ENCODE data around the gene MCF2L.

MCF2L gene

DNA sequence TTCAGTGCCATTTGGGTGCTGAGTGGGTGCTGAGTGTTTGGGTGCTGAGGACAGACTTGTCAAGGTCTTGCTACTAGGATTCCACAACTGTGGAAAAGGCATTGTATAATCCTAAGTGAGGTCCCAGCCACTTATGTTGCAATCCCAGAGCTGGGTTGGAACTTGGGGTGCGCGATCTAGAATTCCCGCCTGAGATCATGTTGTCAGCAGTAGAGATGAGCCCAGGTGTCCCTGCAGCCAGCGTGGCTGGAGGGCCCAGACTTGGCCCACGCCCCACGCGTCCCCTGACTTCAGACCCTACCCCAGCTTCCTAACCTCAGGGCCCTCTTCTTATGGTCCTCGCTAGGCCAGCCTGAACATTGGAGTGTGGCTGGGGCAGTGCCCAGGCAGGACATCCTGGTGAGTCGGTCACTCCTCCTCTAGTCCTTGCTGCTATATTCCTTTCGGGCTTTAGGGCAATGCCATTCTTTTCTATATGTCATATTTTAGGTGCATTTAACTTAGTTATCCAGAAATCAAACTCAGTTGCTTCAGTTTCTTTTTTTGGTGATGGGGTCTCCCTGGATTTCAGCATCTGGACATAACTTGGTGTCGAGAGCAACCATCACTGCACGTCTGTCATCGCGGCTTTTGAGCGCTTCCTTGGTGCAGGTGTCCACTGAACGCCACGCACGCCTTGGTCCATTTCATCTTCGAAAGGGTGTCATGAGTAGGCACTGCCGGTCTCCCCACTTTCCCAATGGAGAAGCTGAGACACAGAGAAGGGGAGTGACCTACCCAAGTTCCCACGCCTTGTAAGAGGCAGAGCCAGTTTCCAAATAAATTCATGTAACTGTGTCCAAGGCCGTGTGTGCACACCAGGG, 90.2 kb downstream of the MCF2L start:
- FAIRE-seq (no peak), DNase-seq (ENCODE audit: insufficient read length, low spot score) (no peak)

DNA sequence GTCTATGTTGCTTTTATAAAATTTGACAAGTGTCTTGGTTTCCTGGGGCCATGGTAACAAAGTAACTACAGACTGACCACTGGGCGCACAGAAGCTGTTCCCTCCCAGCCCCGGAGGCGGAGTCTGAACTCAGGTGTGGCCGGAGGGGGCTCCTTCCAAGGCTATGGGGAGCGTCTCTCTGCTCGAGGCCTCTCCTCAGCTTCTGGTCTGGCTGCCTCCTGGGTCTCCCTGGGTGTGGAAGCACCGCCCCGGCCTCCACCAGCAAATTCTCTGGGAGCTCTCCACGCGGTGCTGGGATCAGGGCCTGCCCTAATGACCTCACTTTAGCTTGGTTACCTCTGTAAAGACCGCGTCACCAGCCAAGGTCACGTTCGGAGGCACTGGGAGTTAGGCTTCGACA, 90.9 kb downstream of the MCF2L start:
- no peak for FAIRE-seq
- DNase-seq (ENCODE audit: insufficient read length, low spot score) = no peak

DNA sequence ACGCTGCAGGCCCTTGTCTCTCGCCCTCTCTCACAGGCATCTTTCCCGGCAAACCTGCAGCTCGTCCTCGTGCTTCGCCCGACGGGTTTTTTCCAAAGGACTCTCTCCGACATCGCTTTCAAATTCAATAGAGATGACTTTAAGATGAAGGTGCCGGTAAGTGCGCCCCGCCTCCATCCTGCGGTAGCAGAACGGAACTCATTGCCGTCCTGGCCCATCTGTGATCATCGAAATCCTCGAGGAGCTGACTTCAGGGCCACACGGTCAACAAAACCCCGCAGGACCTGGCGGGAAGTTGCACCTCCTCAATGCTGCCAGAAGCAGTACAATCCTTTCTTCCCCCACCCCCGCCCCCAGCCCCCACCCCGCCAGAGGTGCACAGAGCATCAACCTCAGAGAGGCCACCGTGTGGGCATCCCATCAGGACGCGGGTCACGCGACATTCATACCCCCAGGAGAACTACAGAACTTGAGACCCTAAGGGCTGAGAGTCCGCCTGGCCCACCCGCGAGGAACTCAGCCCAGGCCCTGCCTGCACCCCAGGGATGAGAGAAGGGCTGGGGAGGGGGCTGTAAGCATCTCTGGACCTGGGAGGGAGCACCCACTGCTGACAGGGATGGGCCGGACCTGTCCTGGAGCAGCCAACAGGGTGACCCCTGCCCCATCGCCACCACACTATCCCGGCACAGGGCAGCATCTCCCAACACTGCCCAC, 91.7 kb downstream of the MCF2L start:
- FAIRE-seq = no peak
- no peak for DNase-seq (ENCODE audit: insufficient read length, low spot score)

DNA sequence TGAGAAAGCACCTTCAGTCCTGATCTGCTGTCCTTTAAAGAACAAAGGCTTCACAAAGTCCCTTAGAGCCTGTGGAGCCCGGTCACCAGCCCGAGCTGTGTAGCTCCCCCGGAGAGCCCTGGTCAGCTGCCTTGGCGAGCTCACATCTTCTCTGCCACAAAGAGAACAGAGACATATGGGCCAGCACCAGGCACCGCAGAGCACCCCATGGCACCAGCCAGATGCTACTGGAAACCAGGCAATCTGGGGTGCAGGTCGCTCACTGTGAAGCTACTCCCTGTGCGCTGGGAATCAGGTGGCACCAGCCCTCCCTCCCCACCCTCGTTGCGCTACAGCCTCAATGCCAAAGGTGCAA, 92.2 kb downstream of the MCF2L start:
- FAIRE-seq (no peak), DNase-seq (ENCODE audit: insufficient read length, low spot score) (no peak)

DNA sequence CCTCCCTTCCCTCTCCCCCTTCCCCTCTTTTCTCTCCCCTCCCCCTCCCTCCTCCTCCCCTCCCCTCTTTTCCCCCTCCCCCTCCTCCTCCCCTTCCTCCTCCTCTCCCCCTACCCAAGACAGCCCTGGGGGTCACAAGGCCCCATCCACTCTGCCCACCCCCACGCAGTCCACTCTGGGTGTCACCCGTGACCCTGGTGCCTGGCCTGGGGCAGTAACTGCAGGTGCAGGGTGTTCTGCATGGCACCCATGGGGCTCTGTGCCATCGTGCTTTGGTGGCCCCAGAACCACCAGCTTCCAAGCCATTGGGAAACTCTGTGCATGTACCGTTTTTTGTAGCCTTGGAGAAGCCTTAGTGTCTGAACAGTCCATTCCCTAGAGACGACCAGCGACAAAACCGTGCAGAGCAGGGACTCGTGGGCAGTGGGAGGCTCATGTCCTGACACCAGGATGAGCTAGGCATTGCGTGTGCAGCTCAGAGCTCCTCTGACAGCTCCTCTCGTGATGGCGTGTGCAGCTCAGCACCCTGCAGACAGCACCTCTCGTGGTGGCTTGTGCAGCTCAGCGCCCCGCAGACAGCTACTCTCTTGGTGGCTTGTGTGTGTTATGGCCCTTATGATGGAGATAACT, 92.9 kb downstream of the MCF2L start:
- FAIRE-seq (no peak), DNase-seq (ENCODE audit: insufficient read length, low spot score) (no peak)

DNA sequence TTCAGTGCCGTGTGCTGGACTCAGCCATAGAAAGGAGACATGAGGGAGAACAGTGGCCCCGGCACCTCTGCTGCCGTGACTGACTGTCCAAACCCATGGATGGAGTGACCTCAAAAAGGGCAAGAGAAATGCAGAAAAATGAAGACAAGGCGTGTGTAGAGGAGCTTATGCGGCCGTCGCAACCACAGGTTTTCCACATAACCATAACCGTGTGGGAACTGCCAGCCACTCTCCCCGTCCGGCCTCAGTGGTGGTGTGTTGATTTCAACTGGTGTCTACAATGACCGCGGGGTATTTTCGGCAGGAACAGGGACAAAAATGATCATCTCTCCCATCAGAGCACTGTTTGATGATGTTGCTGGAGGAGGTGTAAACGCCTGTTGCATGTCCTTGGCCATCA, 93.7 kb downstream of the MCF2L start:
- no peak for DNase-seq (ENCODE audit: insufficient read length, low spot score)
- no peak for FAIRE-seq

DNA sequence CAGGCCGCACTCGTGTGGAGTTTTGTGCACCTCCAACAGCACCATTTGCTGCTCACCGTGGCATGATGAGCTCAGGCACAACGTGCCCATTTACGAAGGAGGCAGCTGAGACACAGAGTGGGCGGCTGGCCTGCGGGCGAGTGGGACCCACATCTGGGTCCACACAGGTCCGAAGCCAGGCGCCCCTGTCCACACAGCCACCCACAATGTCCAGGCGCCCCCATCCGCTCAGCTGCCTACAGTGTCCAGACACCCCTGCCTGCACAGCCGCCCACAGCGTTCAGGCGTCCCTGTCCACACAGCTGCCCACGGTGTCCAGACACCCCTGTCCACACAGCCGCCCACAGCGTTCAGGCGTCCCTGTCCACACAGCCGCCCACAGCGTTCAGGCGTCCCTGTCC, 94.1 kb downstream of the MCF2L start:
- DNase-seq (ENCODE audit: insufficient read length, low spot score) = no peak
- FAIRE-seq = no peak

DNA sequence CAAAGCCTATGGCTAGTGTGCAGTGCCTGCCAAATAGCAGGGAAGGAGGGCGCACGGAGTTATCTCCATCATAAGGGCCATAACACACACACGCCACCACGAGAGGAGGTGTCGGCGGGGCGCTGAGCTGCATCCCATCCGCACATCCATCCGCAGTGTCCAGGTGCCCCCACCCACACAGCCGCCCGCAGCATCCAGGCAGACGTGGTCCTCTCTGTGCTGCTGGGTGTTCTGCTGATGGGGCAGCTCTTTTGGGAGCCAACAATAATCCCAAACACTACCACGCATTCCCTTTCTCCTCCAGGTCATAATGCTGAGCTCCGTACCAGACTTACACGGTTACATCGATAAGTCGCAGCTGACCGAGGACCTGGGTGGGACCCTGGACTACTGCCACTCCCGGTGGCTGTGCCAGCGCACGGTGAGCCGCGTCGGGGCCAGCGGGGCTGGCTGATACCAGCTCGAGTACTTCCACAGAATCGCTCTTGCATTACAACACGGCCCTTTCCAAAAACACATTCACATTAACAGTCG, 95.1 kb downstream of the MCF2L start:
- FAIRE-seq (no peak), DNase-seq (ENCODE audit: insufficient read length, low spot score) (no peak)

DNA sequence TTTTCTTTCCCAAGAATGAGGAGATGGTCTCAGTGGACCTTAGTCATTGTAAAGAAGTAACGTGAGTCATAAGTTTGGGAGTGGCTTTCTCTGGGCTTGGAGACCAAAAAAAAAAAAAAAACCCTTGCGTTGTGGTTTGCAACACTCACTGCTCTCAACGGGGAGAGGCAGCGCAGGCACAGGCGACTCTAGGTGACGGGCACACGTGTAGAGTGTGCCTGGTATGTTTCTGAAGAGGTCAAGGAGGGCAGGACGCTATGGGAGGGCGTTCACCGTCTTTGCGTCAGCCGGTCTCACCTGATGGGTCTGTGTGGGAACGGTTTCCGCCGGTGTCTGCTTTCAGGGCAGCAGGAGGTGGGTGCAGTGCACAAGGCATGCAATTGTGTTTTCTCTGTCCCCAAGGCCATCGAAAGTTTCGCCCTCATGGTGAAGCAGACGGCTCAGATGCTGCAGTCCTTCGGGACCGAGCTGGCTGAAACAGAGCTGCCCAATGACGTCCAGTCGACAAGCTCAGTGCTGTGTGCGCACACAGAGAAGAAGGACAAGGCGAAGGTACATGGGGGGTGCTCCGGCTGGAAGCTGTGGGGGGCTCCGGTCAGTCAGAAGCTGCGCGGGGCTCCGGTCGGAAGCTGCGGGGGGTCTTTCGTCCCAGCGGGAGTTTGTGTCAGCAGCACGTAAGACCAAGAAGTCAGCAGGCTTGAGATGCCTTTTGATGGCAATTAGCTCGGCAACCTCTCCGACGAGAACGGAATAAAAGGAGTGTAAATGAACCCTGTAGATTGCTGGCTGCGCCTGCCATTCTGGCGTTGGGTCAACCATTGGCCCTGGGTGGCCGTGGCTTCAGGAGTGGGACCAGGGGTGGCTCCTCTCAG, 95.8 kb downstream of the MCF2L start:
- no peak for DNase-seq (ENCODE audit: insufficient read length, low spot score)
- FAIRE-seq = no peak

DNA sequence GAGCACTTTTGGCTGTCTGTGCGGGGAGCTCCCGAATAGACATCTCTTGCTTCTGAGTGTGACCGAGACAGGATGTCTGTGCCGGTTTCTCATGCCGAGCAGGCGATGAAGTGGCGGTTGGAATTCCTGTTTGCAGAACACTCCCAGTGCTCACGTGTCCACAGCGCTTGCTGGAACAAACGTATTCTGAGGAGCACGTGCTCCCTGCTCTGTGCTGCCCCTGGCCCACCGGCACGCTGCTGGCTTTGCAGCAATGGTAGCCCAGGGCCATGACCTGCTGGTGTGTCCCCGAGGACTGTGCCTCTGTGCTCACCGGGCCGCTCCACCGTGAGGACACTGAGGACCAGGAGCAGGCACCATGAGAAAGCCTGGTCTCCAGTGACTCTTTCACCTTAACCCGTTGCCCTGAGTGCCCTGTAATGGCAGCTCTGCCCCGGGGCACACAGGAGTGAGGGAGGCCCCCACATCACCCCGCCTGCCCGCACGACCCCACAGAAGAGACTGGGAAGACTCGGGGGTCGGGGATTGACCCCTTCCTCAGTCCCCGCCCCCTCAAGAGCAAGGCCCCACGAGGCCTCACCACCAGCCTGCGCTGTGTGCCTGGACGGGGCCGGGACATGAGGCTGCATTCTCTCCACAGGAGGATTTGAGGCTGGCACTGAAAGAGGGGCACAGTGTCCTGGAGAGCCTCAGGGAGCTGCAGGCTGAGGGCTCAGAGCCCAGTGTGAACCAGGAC, 96.6 kb downstream of the MCF2L start:
- FAIRE-seq (no peak), DNase-seq (ENCODE audit: insufficient read length, low spot score) (no peak)

DNA sequence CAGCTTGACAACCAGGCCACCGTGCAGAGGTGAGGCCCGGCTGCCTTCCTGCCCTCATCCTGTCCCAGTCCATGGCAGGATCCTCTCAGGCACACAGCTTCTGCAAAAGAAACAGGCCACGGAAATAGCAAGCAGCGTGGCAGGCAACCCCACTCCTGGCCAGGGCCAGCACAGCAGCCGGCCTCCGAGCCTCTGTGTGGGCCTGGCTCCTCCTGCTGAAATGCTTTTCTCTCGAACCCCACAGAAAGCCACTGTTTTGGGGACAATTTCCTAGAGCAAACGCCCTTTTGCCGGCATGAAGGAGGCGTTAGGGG, 97.1 kb downstream of the MCF2L start:
- FAIRE-seq = no peak
- no peak for DNase-seq (ENCODE audit: insufficient read length, low spot score)

DNA sequence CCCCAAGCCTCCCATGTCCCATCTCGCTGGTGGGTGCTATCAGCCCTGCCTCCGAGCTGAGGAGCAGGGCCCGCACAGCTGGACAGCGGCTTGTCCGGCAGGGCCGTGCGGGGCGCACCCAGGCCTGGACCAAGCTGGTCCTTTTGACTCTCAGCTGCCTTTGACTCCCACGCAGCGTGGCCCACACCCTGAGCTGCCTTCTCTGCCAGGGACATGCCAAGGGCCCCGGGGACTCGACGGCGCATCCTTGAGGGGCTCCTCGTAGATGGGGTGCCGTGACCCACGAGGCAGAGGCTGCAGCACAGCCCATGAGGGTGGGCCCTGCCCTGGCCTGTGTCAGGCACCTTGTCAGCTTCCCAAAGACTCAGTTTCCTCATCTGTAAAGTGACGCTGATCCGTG, 97.7 kb downstream of the MCF2L start:
- FAIRE-seq (no peak), DNase-seq (ENCODE audit: insufficient read length, low spot score) (no peak)

DNA sequence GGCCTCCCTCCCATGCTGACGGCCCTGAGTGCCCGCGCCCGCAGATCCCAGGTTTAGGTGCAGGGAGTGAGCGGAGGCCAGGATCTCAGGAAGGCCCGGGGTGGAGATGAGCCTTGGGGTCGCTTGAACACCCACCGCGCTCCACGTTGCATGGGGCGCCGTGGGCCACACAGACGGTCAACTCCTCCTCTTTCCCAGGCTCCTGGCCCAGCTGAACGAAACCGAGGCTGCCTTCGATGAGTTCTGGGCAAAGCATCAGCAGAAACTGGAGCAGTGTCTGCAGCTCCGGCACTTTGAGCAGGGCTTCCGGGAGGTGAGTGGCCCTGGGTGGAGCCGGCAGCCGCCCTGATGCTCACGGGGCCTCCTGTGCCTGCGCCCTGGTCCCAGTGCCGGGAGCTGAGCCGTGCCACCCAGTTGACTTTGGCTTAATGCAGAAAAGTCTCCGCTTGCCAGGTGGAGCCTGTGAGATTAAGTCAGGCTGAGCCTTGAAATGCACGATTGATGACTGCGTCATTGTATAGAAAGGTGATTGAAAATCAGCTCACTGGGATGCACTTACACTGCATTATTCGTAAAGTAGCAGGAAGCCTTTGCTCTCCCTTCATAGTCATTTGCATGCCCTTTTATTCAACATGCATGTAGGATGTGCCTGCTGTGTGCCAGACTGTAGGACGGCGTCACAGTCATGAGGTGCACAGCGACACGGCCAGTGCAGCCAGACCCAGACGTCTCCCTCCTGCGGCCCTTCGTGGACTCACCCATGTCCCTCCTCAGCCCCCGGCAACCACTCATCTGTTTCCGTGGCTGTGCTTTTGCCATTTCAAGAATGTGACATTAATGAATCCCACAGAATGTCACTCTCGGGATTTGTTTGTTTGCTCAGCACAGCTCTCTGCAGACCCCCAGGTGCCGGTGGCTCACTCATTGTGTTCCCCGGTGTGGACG, 101.1 kb downstream of the MCF2L start:
- DNase-seq (ENCODE audit: insufficient read length, low spot score) (no peak), FAIRE-seq (no peak)

DNA sequence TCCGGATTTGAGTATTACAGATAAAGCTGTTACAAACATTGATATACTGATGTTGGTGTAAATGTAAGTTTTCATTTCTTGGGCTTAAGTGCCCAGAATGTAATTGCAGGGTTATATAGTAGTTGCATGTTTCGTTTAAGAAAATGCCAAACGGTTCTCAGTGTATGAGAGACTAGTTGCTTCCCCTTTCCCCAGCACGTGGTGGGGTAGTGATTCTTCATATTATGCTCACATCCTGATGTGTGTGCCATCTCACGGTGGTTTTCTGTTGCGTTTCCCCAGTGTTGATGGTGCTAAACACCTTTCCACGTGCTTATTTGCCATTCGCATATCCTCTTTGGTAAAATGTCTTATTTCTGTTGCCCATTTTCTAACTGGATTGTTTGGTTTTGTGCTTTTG, 101.8 kb downstream of the MCF2L start:
- no peak for FAIRE-seq
- DNase-seq (ENCODE audit: insufficient read length, low spot score) = no peak

DNA sequence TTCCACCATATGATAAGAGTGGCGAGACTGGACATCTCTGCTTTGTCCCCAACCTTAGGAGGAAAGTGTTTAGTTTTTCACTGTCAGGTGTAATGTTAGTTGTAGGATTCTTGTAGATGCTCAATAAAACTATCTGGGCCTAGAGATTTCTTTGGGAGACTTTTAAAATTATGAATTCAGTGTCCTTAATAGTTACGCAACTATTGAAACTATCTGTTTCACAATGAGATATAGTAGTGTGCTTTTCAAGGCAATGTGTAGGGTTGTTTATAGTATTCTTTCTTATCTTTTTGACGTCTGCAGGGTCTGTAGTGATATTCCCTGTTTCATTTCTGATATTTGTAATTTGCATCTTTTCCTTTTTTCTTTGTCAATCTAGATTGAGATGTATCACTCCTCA, 103.4 kb downstream of the MCF2L start:
- no peak for FAIRE-seq
- no peak for DNase-seq (ENCODE audit: insufficient read length, low spot score)

DNA sequence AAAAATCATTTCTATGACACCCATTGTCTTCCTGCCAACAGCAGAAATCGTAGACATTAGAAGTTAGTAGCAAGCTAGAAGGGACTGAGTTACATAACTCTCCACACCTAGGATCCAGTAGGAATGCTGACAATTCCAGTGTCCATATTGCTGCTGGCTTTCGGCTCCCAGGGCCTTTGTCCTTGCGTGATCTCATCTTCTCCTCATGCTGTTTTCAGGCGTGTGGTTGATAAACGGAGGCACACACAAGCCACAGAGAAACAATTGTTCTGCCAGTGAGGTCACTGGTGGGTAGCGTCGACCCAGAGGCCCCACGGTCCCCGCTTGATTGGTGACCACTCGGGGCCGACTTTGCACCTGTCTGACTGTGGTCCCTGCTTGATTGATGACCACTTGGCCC, 104.9 kb downstream of the MCF2L start:
- FAIRE-seq = no peak
- DNase-seq (ENCODE audit: insufficient read length, low spot score) = no peak

DNA sequence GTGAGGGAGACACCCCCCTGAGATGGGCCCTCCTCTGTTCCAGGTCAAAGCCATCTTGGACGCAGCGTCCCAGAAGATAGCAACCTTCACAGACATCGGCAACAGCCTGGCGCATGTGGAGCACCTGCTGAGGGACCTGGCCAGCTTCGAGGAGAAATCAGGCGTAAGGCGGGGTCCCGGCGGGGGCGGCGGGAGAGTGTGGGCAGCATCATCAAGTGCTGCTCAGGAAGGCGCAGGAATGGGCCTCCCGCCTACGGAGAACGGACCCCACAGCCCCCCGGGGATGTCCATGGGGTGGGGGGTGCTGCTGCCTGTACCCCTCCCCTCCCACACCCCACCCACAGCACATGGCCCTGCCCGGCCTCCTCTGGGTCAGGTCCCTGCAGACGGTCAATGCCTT, 105.4 kb downstream of the MCF2L start:
- FAIRE-seq = no peak

DNA sequence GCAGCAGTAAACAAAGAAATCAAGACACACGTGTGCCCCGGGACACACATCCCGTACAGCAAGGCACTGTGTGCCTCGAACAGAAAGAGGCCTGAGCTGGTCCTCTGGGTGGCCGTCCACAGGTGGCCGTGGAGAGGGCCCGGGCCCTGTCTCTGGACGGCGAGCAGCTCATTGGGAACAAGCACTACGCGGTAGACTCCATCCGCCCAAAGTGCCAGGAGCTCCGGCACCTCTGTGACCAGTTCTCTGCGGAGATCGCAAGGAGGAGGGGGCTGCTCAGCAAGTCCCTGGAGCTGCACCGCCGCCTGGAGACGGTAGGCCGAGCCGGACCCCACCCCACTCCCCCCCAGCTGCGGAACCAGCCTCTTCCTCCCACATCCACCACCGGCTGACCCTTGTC, 105.9 kb downstream of the MCF2L start:
- FAIRE-seq (no peak), DNase-seq (ENCODE audit: insufficient read length, low spot score) (no peak)

More for the DNA sequence above, 105.4 kb downstream of the MCF2L start:
- DNase-seq (ENCODE audit: insufficient read length, low spot score) = no peak

DNA sequence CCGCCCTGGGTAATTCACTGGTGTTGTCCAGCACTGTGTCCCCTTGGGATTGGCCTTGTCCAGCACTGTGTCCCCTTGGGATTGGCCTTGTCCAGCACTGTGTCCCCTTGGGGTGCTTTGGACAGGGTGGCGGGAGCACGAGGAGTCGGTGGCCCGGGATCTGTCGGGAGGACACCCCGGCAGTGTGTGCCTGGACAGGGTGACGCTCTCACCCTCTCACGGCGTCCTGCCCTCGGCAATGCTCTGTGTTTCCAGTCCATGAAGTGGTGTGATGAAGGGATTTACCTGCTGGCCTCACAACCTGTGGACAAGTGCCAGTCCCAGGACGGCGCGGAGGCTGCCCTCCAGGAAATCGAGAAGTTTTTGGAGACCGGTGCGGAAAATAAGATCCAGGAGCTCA, 106.7 kb downstream of the MCF2L start:
- no peak for DNase-seq (ENCODE audit: insufficient read length, low spot score)
- no peak for FAIRE-seq

Measured in GM19239 (cell line).